Measurements from ENCODE around the gene PCDHA1. TPM values are rescaled to one million over a fixed set of nuclear protein-coding genes. Genes with fewer than 3 reads are reported as not detected.

The PCDHA1 gene
- total RNA-seq, 4 donors from 2014 or later: not detected

DNA sequence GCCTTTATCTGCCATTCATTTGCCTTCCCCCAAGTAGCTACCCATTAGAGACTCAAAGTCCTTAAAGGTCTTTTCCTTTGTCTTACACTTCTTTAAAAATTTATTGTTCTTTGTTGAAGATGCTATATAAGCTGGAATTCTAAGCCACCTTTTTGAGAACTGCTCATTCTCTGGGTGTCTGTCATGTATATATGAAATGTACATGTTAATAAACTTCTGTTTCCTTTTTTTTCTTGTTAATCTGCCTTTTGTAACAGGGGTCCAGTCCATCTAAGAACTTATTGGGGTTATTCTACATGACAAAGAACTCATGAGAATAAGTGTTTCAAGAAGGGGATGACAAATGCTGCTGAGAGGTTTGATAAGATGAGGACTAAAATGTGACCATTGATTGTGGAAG, 221.9 kb downstream of the PCDHA1 start:
- no peak for ATAC-seq
- Histone ChIP-seq H3K27ac (no peak overlapping the region), H3K36me3 (peaks cover 0 to 12% of the 10 kb centered on the region in 2 donors), H3K4me1 (no peaks in the 10 kb centered on the region), H3K9me3 (no peaks in the 10 kb centered on the region), H3K27me3 (no peaks in the 10 kb centered on the region), H3K4me3 (no peak overlapping the region)
- TF ChIP-seq POLR2A (IDR thresholded peaks at IDR 0.05): no peak
- TF ChIP-seq, protein P1, sequence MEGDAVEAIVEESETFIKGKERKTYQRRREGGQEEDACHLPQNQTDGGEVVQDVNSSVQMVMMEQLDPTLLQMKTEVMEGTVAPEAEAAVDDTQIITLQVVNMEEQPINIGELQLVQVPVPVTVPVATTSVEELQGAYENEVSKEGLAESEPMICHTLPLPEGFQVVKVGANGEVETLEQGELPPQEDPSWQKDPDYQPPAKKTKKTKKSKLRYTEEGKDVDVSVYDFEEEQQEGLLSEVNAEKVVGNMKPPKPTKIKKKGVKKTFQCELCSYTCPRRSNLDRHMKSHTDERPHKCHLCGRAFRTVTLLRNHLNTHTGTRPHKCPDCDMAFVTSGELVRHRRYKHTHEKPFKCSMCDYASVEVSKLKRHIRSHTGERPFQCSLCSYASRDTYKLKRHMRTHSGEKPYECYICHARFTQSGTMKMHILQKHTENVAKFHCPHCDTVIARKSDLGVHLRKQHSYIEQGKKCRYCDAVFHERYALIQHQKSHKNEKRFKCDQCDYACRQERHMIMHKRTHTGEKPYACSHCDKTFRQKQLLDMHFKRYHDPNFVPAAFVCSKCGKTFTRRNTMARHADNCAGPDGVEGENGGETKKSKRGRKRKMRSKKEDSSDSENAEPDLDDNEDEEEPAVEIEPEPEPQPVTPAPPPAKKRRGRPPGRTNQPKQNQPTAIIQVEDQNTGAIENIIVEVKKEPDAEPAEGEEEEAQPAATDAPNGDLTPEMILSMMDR (IDR thresholded peaks at IDR 0.05): no peak
- no peak for TF ChIP-seq EP300 (IDR thresholded peaks at IDR 0.05)
- TF ChIP-seq POLR2AphosphoS5 (IDR thresholded peaks at IDR 0.05): no peak

DNA sequence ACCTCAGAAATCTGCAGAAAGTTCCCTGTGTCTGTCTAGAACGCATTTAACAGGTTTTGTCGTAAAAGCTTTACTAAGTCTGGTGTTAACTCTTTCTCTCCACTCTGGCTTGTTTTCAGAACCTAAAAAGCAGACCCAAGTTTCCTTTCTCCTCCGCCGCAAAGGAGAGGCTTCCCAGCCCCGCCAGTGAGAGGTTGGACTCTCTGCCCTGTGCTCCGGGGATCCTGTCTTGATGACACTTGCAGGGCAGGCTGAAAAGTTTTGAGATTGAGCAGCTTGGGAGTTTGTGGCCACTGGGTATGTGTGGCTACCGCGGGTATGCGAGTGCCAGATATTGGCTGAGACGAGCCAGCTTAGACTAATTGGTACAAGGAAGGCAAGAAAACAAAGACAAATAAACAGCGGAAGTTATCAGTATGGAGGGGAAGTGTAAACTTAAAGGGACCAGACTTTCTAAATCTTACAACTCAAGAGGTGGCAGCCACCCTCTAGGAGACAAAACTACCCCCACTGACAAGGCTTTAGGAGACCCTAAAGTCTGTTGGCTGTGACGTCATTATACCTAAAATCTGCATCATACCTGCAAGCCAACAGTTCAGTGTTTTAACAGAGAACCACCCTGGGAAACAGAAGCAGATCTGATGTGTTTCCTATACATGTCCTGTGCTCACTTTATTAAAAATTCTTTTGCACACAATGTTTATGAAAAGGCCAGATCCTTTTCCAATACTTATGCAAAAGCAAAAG, 224.3 kb downstream of the PCDHA1 start:
- peaks cover 0 to 12% of the 10 kb centered on the region in 2 donors for H3K36me3 ChIP-seq
- ATAC-seq: no peak
- no peaks in the 10 kb centered on the region for H3K9me3 ChIP-seq
- TF ChIP-seq EP300 (IDR thresholded peaks at IDR 0.05): no peak
- no peak for TF ChIP-seq POLR2AphosphoS5 (IDR thresholded peaks at IDR 0.05)
- no peak for TF ChIP-seq POLR2A (IDR thresholded peaks at IDR 0.05)
- TF ChIP-seq, protein P1 (IDR thresholded peaks at IDR 0.05): no peak
- 50 to 64% methylated on average over 3 to 11 of the region's 12 CpGs for WGBS, 2 donors (ENCODE audit: low coverage in 1 of 2)
- no peaks in the 10 kb centered on the region for H3K27me3 ChIP-seq
- no peak overlapping the region for H3K27ac ChIP-seq
- H3K4me1 ChIP-seq: no peaks in the 10 kb centered on the region
- H3K4me3 ChIP-seq: no peak overlapping the region

DNA sequence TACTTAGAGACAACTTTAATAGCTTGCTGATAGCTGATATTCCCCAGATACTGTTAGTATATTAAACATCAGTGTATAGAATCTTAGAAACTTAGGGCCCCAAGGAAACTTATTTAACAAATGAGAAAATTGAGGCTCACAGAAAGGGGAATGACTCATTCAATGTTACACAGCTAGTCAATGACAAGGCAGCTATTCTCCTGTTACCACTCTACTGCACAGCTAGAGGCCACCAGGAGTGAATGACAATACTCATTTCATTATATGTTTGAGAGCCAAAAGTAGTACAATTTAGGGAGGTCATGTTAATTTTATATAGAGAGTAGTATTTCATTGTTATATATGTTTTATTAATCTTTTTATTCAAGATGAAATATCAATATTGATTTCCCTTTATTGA, 232.0 kb downstream of the PCDHA1 start:
- Histone ChIP-seq H3K9me3 (no peaks in the 10 kb centered on the region), H3K36me3 (no peaks in the 10 kb centered on the region), H3K27ac (no peak overlapping the region), H3K4me3 (no peak overlapping the region), H3K27me3 (no peaks in the 10 kb centered on the region), H3K4me1 (no peaks in the 10 kb centered on the region)
- no peak for ATAC-seq
- TF ChIP-seq EP300 (IDR thresholded peaks at IDR 0.05) (no peak), POLR2A (IDR thresholded peaks at IDR 0.05) (no peak), POLR2AphosphoS5 (IDR thresholded peaks at IDR 0.05) (no peak)
- TF ChIP-seq, protein P1 (IDR thresholded peaks at IDR 0.05): no peak

DNA sequence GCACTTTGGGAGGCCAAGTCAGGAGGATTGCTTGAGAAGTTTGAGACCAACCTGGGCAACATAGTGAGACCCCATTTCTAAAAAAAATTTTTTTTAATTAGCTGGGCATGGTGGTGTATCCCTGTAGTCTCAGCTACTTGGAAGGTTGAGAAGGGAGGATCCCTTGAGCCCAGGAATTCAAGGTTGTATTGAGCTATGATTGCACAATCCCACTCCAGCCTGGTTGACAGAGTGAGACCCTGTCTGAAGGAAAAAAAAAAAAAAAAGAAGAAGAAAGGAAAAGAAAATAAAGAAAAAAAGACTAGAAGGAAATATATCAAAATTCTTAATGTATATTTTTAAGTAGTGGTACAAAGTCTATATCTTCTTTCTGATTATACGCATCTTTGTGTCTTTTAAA, 236.4 kb downstream of the PCDHA1 start:
- ATAC-seq: no peak
- H3K4me1 ChIP-seq: no peaks in the 10 kb centered on the region
- no peaks in the 10 kb centered on the region for H3K36me3 ChIP-seq
- TF ChIP-seq, protein P1 (IDR thresholded peaks at IDR 0.05): no peak
- TF ChIP-seq POLR2A (IDR thresholded peaks at IDR 0.05) (no peak), POLR2AphosphoS5 (IDR thresholded peaks at IDR 0.05) (no peak), EP300 (IDR thresholded peaks at IDR 0.05) (no peak)
- no peak overlapping the region for H3K27ac ChIP-seq
- WGBS, 2 donors (ENCODE audit: low coverage in 1 of 2): 100% methylated on average over 1 of the region's 1 CpG
- H3K9me3 ChIP-seq: no peaks in the 10 kb centered on the region
- H3K27me3 ChIP-seq: no peaks in the 10 kb centered on the region
- H3K4me3 ChIP-seq: no peak overlapping the region

DNA sequence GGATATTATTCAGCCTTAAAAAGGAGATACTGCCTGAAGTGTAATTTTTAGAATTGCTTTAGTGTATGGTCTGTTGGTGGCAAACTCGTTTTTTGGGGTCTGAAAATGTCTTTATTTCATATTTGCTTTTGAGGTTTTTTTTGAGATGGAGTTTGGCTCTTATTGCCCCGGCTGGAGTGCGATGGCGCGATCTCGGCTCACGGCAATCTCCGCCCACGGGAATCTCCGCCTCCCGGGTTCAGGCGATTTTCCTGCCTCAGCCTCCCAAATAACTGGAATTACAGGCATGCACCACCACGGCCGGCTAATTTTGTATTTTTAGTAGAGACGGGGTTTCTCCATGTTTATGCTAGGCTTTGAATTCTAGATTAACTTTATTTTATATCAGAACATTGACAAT, 245.1 kb downstream of the PCDHA1 start:
- Histone ChIP-seq H3K36me3 (no peaks in the 10 kb centered on the region), H3K4me1 (no peaks in the 10 kb centered on the region), H3K27ac (no peak overlapping the region), H3K27me3 (no peaks in the 10 kb centered on the region), H3K4me3 (no peak overlapping the region), H3K9me3 (no peaks in the 10 kb centered on the region)
- ATAC-seq: no peak
- TF ChIP-seq POLR2A (IDR thresholded peaks at IDR 0.05) (no peak), EP300 (IDR thresholded peaks at IDR 0.05) (no peak), POLR2AphosphoS5 (IDR thresholded peaks at IDR 0.05) (no peak)
- TF ChIP-seq, protein P1 (IDR thresholded peaks at IDR 0.05): no peak
- 0 to 81% methylated on average over 1 to 14 of the region's 15 CpGs for whole genome bisulfite sequencing, 2 donors (ENCODE audit: low coverage in 1 of 2)
